GM21381 (cell line): ENCODE data around the gene PAM16.

Source experiments
- ATAC-seq: cut with Tn5 transposase; IDR thresholded peaks from one replicate; pipeline ENCODE4 v1.9.1; 2021; ENCODE audit warnings: mild to moderate bottlenecking, moderate library complexity; ENCODE audit not compliant: unreplicated experiment

Gene PAM16

GRCh38 chr16:4383591-4384444 is 32.7 kb upstream of the PAM16 start:
- no peak for ATAC-seq

- no peak for ATAC-seq
Observed at GRCh38 chr16:4382795-4383357, 31.8 kb upstream of the PAM16 start.

- no peak for ATAC-seq
Observed at GRCh38 chr16:4381935-4382794, 31.0 kb upstream of the PAM16 start.

GRCh38 chr16:4381072-4381934 is 30.2 kb upstream of the PAM16 start:
- no peak for ATAC-seq

GRCh38 chr16:4380119-4381063 is 29.3 kb upstream of the PAM16 start:
- ATAC-seq: no peak

- ATAC-seq: no peak
Observed at GRCh38 chr16:4378999-4379690, 28.0 kb upstream of the PAM16 start.

- no peak for ATAC-seq
Observed at GRCh38 chr16:4378161-4378666, 27.1 kb upstream of the PAM16 start.

GRCh38 chr16:4377573-4378154 is 26.5 kb upstream of the PAM16 start:
- ATAC-seq: no peak

- no peak for ATAC-seq
Observed at GRCh38 chr16:4376893-4377572, 25.9 kb upstream of the PAM16 start.

GRCh38 chr16:4376126-4376892 is 25.2 kb upstream of the PAM16 start:
- no peak for ATAC-seq

GRCh38 chr16:4375717-4376116 is 24.6 kb upstream of the PAM16 start:
- ATAC-seq: no peak

- no peak for ATAC-seq
Observed at GRCh38 chr16:4373909-4374742, 23.0 kb upstream of the PAM16 start.

- ATAC-seq: no peak
Observed at GRCh38 chr16:4373356-4373908, 22.3 kb upstream of the PAM16 start.

GRCh38 chr16:4372578-4373355 is 21.6 kb upstream of the PAM16 start:
- ATAC-seq: no peak

GRCh38 chr16:4372001-4372577 is 21.0 kb upstream of the PAM16 start:
- ATAC-seq: no peak
